K562 (cell line): Measurements from ENCODE around the gene HIVEP1. TPM values are rescaled to one million over a fixed set of nuclear protein-coding genes. Genes with fewer than 3 reads are reported as not detected.

Source experiments
- ATAC-seq: fragments of 200-7000 bp; cut with Tn5 transposase; 3 replicates; pipeline ENCODE4 v1.9.1; 2020; ENCODE audit warnings: moderate library complexity
- BruUV-seq: library from RNA; stranded (reverse); fragments of 400-500 nt; replicated peaks from 2 replicates; lab custom pipeline; 2021; lab: Mats Ljungman, UMichigan
- CTCF ChIA-PET: fragments of 300-600 bp; formaldehyde crosslinking; extraction: SDS; loops from one replicate; lab custom pipeline; 2021; ENCODE audit warnings: low intra/inter-chr PET ratio; lab: Yijun Ruan, JAX
- POLR2A ChIA-PET: fragments of 300-600, 350-650 bp; sonication (Branson Sonifier 250); formaldehyde crosslinking; extraction: SDS; loops from one replicate; lab custom pipeline; 2021; ENCODE audit warnings: antibody characterized with exemption, inconsistent platforms; lab: Yijun Ruan, JAX
- DNase-seq, 4 experiments: peaks; one replicate each; pipeline versions ENCODE4 v3.0.0 to v3.0.0-alpha.2; 2011 to 2018; ENCODE audit warnings: low spot score in 3 of 4, mixed read lengths in 3 of 4; ENCODE audit errors: extremely low read depth in 1 of 4
- FAIRE-seq: peaks from 2 replicates; lab custom pipeline; 2011; peaks lifted over from hg19 to GRCh38; lab: Jason Lieb, UNC
- H2AFZ ChIP-seq: 2 replicates; pipeline ENCODE4 v1.6.0; 2011; ENCODE audit warnings: low read depth, low read length, control low read depth, inconsistent platforms
- H3K27ac ChIP-seq: fragments of 200-600 bp; 3 replicates; pipeline ENCODE4 v1.8.0; 2011; ENCODE audit warnings: low read depth, mild to moderate bottlenecking, control low read depth, inconsistent platforms, low read length, moderate library complexity, mixed read lengths; ENCODE audit errors: extremely low read depth
- H3K27me3 ChIP-seq, 2 experiments: fragments of 300-600 bp in 1 of 2; 2 replicates in 1 of 2; 3 replicates in 1 of 2; pipeline versions ENCODE4 v1.6.0 to v1.8.0; 2011; ENCODE audit warnings: inconsistent platforms in 2 of 2, low read length in 2 of 2, mild to moderate bottlenecking in 1 of 2, mixed read lengths in 1 of 2, moderate library complexity in 1 of 2; ENCODE audit not compliant: control insufficient read depth in 2 of 2, insufficient read depth in 2 of 2
- H3K36me3 ChIP-seq: fragments of 300-600 bp; 3 replicates; pipeline ENCODE4 v1.8.0; 2011; ENCODE audit warnings: mild to moderate bottlenecking, low read length, inconsistent platforms; ENCODE audit not compliant: control insufficient read depth, insufficient read depth
- H3K4me1 ChIP-seq, 2 experiments: fragments of 200-600 bp in 1 of 2; replicated peaks in 1 of 2; 2 replicates in 1 of 2; 3 replicates in 1 of 2; pipeline versions ENCODE4 v1.5.1 to v1.8.0; 2011; ENCODE audit warnings: inconsistent platforms in 2 of 2, low read length in 2 of 2, mild to moderate bottlenecking in 1 of 2, mixed read lengths in 1 of 2, moderate library complexity in 1 of 2; ENCODE audit not compliant: control insufficient read depth in 2 of 2, insufficient read depth in 2 of 2
- H3K4me2 ChIP-seq: 2 replicates; pipeline ENCODE4 v1.6.1; 2011; ENCODE audit warnings: low read length, control low read depth, inconsistent platforms, mixed read lengths; ENCODE audit not compliant: insufficient read depth
- H3K4me3 ChIP-seq: fragments of 200-600 bp; sonication (generic), shearing (Covaris generic); 2 replicates; pipeline ENCODE4 v1.5.1; 2016; ENCODE audit warnings: control low read depth, inconsistent platforms
- H3K79me2 ChIP-seq: fragments of 200-600 bp; 3 replicates; pipeline ENCODE4 v1.8.0; 2011; ENCODE audit warnings: low read length, inconsistent platforms; ENCODE audit not compliant: control insufficient read depth, insufficient read depth
- H3K9ac ChIP-seq, 2 experiments: 2 replicates each; pipeline versions ENCODE4 v1.6.0 to v1.6.1; 2011; ENCODE audit warnings: low read depth in 2 of 2, low read length in 2 of 2, control low read depth in 1 of 2, inconsistent platforms in 1 of 2, mild to moderate bottlenecking in 1 of 2, mixed read lengths in 1 of 2; ENCODE audit not compliant: insufficient read depth in 1 of 2
- H3K9me1 ChIP-seq: one replicate; pipeline ENCODE4 v1.6.0; 2011; ENCODE audit warnings: inconsistent platforms, mild to moderate bottlenecking, low read length, moderate library complexity; ENCODE audit not compliant: control insufficient read depth, insufficient read depth
- H3K9me3 ChIP-seq: replicated peaks from 2 replicates; pipeline ENCODE4 v1.5.1; 2011; ENCODE audit warnings: low read depth, low read length, inconsistent platforms; ENCODE audit not compliant: control insufficient read depth, insufficient read depth
- H4K20me1 ChIP-seq: replicated peaks from 2 replicates; pipeline ENCODE4 v1.6.1; 2011; ENCODE audit warnings: low read length, inconsistent platforms, mixed read lengths; ENCODE audit not compliant: control insufficient read depth, insufficient read depth
- ARID2 ChIP-seq: fragments of 450-650 bp; IDR thresholded peaks from 2 replicates; pipeline ENCODE4 v1.6.1; 2017; ENCODE audit warnings: antibody characterized with exemption, mild to moderate bottlenecking
- BCOR ChIP-seq: fragments of 450-650 bp; IDR thresholded peaks from 2 replicates; pipeline ENCODE4 v1.6.1; 2016
- CEBPB ChIP-seq: fragments of 450-650 bp; IDR thresholded peaks from 2 replicates; pipeline ENCODE4 v1.6.1; 2016; ENCODE audit warnings: missing genetic modification characterization, missing compliant biosample characterization
- GATA2 ChIP-seq: sonication (generic); formaldehyde crosslinking; IDR thresholded peaks from 2 replicates; pipeline ENCODE4 v1.4.0; 2020; ENCODE audit warnings: mild to moderate bottlenecking, missing genetic modification reagents
- SP1 ChIP-seq: sonication (generic); formaldehyde crosslinking; IDR thresholded peaks from 2 replicates; pipeline ENCODE4 v1.8.1; 2022; ENCODE audit warnings: mild to moderate bottlenecking, missing genetic modification reagents
- WGBS: fragments of 100-300 bp; shearing (Covaris generic); methylation state at CpG from one replicate; pipeline ENCODE4 v1.1.6; 2016; ENCODE audit warnings: low coverage, mixed read lengths; ENCODE audit not compliant: insufficient coverage; ENCODE audit errors: missing lambda C conversion rate; 5-methylcytosine and 5-hydroxymethylcytosine counted together
- in situ Hi-C: fragments of 300-500 bp; cut with MboI; formaldehyde crosslinking; loops from 4 replicates; pipeline ENCODE4 v1.15.0; 2018; ENCODE audit warnings: inconsistent platforms, mixed read lengths
- intact Hi-C: fragments of 100-400 bp; cut with micrococcal nuclease; formaldehyde crosslinking; loops from 2 replicates; pipeline ENCODE4 v1.14.2; 2022
- polyA plus RNA-seq, 8 experiments: library from polyadenylated mRNA; depleted of rRNA in 4 of 8; stranded (reverse) in 5 of 8; unstranded in 3 of 8; fragments of >200 nt; fragmentation: Nextera tagmentation in 2 of 8; fragmentation: Illumina TruSeq in 1 of 8; extraction: Ambion mirVana in 2 of 8; extraction: Trizol in 1 of 8; gene quantifications; 2 replicates each; pipeline versions ENCODE4 v1.2.1 to v1.2.3, GENCODE V29; 2011 to 2014; ENCODE audit warnings: inconsistent platforms in 1 of 8, missing spikeins in 1 of 8
- total RNA-seq, 7 experiments: library from RNA; depleted of rRNA in 6 of 7; stranded (reverse); fragments of >200 nt in 6 of 7; fragmentation: Illumina TruSeq in 2 of 7; extraction: Trizol in 2 of 7; gene quantifications; 2 replicates each; pipeline versions ENCODE4 v1.2.1 to v1.2.3, GENCODE V29; 2011 to 2021; ENCODE audit warnings: low replicate concordance in 1 of 7
- TF ChIP-seq, protein P1 (sequence below): fragments of 200-600 bp; sonication (generic); IDR thresholded peaks from one replicate; pipeline ENCODE4 v1.6.1; 2012; ENCODE audit warnings: mild to moderate bottlenecking, low read depth, low read length, inconsistent platforms

HIVEP1 gene
- total and polyA plus RNA-seq, 9 of the 15 experiments (the other 6 are each of a cell fraction or from before 2014, with no cell fraction given) = 6.0 to 33.3 (median 21.7) TPM

DNA sequence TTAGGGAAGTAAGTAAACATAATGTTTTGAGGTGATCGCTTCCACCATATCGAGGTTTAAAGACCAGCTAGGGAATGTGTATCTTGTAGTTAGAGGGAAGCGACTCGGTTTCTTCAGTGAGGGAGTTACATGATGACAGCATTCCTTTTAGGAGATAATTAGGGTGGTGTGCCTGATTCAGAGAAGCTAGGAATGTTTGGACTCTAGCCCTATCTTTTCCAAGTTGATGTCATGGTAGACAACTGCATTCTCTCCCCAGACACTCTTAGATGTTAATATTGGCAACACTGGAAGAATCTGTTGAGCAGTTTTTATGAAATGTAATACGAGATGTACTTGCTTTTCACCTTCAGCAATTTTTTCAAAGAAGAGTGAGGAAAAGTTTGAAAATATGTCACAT lies 12.9 kb upstream of the HIVEP1 start:
- DNase-seq (no peak), FAIRE-seq (no peak), ATAC-seq (no peak)
- intact Hi-C loops = no loop called here
- Histone ChIP-seq H2AFZ (peak overlapping the region; percentile 47), H4K20me1 (no peaks in the 10 kb centered on the region), H3K27me3 (no peaks in the 10 kb centered on the region; a peak in 1 of 5 replicates), H3K4me3 (no peak overlapping the region), H3K79me2 (no peaks in the 10 kb centered on the region), H3K27ac (no peak overlapping the region), H3K4me2 (no peak overlapping the region), H3K4me1 (peaks cover 0 to 16% of the 10 kb centered on the region in 2 experiments; a peak in 2 of 5 replicates), H3K9ac (no peak overlapping the region), H3K9me3 (no peaks in the 10 kb centered on the region), H3K36me3 (no peaks in the 10 kb centered on the region), H3K9me1 (no peaks in the 10 kb centered on the region)
- CTCF ChIA-PET = no interaction called here
- POLR2A ChIA-PET = interaction anchor here (0.7 kb wide), 1 partner anchor 8 kb away, joined by 3 read pairs; no protein-coding TSS in a partner anchor
- no peak for TF ChIP-seq SP1 (CRISPR knock-in tag)
- TF ChIP-seq BCOR = 0 out of 2 replicates have a peak, but pooled peaks have one; percentile 30
- no TSS peak for BruUV-seq
- in situ Hi-C loops = no loop called here
- WGBS = 66% methylated on average over 5 of the region's 5 CpGs

DNA sequence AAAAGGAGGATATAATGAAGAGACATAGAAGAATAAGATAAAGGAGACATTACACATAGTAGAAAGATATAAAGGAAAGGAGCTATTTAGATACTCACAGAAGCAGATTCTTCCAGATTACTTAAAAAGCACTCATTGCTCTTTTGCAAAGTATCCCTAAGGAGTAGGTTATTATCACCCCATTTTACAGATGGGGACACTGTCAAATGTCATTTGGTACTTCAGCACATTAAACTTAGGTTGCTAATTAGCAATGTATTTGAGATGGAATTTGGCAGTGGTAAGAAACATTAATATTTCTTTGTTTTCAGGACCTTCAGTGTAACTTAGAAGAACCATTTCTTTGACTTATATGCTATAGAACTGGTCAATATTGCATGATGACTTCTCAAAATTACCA lies 11.9 kb upstream of the HIVEP1 start:
- FAIRE-seq = no peak
- TF ChIP-seq CEBPB (tag) (no peak), ARID2 (no peak), GATA2 (CRISPR knock-in tag) (no peak)
- TF ChIP-seq, protein P1, sequence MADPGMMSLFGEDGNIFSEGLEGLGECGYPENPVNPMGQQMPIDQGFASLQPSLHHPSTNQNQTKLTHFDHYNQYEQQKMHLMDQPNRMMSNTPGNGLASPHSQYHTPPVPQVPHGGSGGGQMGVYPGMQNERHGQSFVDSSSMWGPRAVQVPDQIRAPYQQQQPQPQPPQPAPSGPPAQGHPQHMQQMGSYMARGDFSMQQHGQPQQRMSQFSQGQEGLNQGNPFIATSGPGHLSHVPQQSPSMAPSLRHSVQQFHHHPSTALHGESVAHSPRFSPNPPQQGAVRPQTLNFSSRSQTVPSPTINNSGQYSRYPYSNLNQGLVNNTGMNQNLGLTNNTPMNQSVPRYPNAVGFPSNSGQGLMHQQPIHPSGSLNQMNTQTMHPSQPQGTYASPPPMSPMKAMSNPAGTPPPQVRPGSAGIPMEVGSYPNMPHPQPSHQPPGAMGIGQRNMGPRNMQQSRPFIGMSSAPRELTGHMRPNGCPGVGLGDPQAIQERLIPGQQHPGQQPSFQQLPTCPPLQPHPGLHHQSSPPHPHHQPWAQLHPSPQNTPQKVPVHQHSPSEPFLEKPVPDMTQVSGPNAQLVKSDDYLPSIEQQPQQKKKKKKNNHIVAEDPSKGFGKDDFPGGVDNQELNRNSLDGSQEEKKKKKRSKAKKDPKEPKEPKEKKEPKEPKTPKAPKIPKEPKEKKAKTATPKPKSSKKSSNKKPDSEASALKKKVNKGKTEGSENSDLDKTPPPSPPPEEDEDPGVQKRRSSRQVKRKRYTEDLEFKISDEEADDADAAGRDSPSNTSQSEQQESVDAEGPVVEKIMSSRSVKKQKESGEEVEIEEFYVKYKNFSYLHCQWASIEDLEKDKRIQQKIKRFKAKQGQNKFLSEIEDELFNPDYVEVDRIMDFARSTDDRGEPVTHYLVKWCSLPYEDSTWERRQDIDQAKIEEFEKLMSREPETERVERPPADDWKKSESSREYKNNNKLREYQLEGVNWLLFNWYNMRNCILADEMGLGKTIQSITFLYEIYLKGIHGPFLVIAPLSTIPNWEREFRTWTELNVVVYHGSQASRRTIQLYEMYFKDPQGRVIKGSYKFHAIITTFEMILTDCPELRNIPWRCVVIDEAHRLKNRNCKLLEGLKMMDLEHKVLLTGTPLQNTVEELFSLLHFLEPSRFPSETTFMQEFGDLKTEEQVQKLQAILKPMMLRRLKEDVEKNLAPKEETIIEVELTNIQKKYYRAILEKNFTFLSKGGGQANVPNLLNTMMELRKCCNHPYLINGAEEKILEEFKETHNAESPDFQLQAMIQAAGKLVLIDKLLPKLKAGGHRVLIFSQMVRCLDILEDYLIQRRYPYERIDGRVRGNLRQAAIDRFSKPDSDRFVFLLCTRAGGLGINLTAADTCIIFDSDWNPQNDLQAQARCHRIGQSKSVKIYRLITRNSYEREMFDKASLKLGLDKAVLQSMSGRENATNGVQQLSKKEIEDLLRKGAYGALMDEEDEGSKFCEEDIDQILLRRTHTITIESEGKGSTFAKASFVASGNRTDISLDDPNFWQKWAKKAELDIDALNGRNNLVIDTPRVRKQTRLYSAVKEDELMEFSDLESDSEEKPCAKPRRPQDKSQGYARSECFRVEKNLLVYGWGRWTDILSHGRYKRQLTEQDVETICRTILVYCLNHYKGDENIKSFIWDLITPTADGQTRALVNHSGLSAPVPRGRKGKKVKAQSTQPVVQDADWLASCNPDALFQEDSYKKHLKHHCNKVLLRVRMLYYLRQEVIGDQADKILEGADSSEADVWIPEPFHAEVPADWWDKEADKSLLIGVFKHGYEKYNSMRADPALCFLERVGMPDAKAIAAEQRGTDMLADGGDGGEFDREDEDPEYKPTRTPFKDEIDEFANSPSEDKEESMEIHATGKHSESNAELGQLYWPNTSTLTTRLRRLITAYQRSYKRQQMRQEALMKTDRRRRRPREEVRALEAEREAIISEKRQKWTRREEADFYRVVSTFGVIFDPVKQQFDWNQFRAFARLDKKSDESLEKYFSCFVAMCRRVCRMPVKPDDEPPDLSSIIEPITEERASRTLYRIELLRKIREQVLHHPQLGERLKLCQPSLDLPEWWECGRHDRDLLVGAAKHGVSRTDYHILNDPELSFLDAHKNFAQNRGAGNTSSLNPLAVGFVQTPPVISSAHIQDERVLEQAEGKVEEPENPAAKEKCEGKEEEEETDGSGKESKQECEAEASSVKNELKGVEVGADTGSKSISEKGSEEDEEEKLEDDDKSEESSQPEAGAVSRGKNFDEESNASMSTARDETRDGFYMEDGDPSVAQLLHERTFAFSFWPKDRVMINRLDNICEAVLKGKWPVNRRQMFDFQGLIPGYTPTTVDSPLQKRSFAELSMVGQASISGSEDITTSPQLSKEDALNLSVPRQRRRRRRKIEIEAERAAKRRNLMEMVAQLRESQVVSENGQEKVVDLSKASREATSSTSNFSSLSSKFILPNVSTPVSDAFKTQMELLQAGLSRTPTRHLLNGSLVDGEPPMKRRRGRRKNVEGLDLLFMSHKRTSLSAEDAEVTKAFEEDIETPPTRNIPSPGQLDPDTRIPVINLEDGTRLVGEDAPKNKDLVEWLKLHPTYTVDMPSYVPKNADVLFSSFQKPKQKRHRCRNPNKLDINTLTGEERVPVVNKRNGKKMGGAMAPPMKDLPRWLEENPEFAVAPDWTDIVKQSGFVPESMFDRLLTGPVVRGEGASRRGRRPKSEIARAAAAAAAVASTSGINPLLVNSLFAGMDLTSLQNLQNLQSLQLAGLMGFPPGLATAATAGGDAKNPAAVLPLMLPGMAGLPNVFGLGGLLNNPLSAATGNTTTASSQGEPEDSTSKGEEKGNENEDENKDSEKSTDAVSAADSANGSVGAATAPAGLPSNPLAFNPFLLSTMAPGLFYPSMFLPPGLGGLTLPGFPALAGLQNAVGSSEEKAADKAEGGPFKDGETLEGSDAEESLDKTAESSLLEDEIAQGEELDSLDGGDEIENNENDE = no peak

More for the DNA sequence above, 11.9 kb upstream of the HIVEP1 start:
- intact Hi-C loops (no loop called here), in situ Hi-C loops (no loop called here)
- Histone ChIP-seq H3K4me1 (peaks cover 0 to 12% of the 10 kb centered on the region in 2 experiments; a peak in 2 of 5 replicates), H3K9me1 (no peaks in the 10 kb centered on the region), H2AFZ (no peak overlapping the region), H3K27ac (no peak overlapping the region), H3K79me2 (no peaks in the 10 kb centered on the region), H3K9me3 (no peaks in the 10 kb centered on the region), H3K27me3 (no peaks in the 10 kb centered on the region; a peak in 1 of 5 replicates), H3K36me3 (no peaks in the 10 kb centered on the region), H4K20me1 (no peaks in the 10 kb centered on the region), H3K4me2 (no peak overlapping the region), H3K4me3 (no peak overlapping the region), H3K9ac (no peak overlapping the region)
- no TSS peak for BruUV-seq
- ChIA-PET POLR2A (no interaction called here), CTCF (no interaction called here)
- no peak for DNase-seq
- no peak for ATAC-seq
